WTC11 (cell line): ENCODE measurements around the gene IGLL5. TPM values are rescaled to one million over a fixed set of nuclear protein-coding genes. Genes with fewer than 3 reads are reported as not detected.

Source experiments
- ATAC-seq: fragments of 200-7000 bp; cut with Tn5 transposase; 2 replicates; pipeline ENCODE4 v1.10.0; 2021; ENCODE audit warnings: mild to moderate bottlenecking, moderate library complexity
- CTCF ChIA-PET: fragments of 300-600 bp; sonication (Branson Sonifier 250); formaldehyde crosslinking; loops from one replicate; lab custom pipeline; 2021; ENCODE audit warnings: antibody characterized with exemption; lab: Charles Lee
- POLR2A ChIA-PET: fragments of 350-600 bp; sonication (Branson Sonifier 250); formaldehyde crosslinking; loops from one replicate; lab custom pipeline; 2021; ENCODE audit warnings: antibody characterized with exemption; lab: Charles Lee
- DNase-seq: peaks from one replicate; pipeline ENCODE4 v3.0.0; 2021; ENCODE audit warnings: low spot score
- H3K27ac Mint-ChIP-seq: 2 replicates; pipeline ENCODE4 v1.8.0; 2021; ENCODE audit warnings: mixed read lengths
- H3K27me3 Mint-ChIP-seq: 2 replicates; pipeline ENCODE4 v1.8.0; 2021; ENCODE audit warnings: low read depth, mild to moderate bottlenecking, moderate library complexity, mixed read lengths
- H3K36me3 Mint-ChIP-seq: 2 replicates; pipeline ENCODE4 v1.8.0; 2021; ENCODE audit warnings: mixed read lengths
- H3K4me1 Mint-ChIP-seq: 2 replicates; pipeline ENCODE4 v1.8.0; 2022; ENCODE audit warnings: mixed read lengths
- H3K4me3 Mint-ChIP-seq: 2 replicates; pipeline ENCODE4 v1.8.0; 2021; ENCODE audit warnings: mild to moderate bottlenecking, moderate library complexity, mixed read lengths
- H3K9me3 Mint-ChIP-seq: 2 replicates; pipeline ENCODE4 v1.8.0; 2021; ENCODE audit warnings: mixed read lengths
- CREB1 ChIP-seq: sonication (generic); formaldehyde crosslinking; IDR thresholded peaks from 2 replicates; pipeline ENCODE4 v1.8.0; 2023; ENCODE audit warnings: mild to moderate bottlenecking, missing genetic modification reagents
- CREM ChIP-seq: sonication (generic); formaldehyde crosslinking; IDR thresholded peaks from 2 replicates; pipeline ENCODE4 v1.8.1; 2022; ENCODE audit warnings: mild to moderate bottlenecking, missing genetic modification reagents, moderate library complexity
- GRHL2 ChIP-seq: fragments of 250-450 bp; sonication (Bioruptor Pico); IDR thresholded peaks from 2 replicates; pipeline ENCODE4 v1.8.0; 2022; ENCODE audit warnings: mild to moderate bottlenecking, moderate library complexity; ENCODE audit not compliant: insufficient replicate concordance, severe bottlenecking
- JUN ChIP-seq: sonication (generic); formaldehyde crosslinking; IDR thresholded peaks from 2 replicates; pipeline ENCODE4 v1.8.0; 2023; ENCODE audit warnings: mild to moderate bottlenecking, missing genetic modification reagents
- NFYB ChIP-seq: sonication (generic); formaldehyde crosslinking; conservative IDR thresholded peaks from 2 replicates; pipeline ENCODE4 v1.8.0; 2022; ENCODE audit warnings: low read depth, missing genetic modification reagents
- NR1H2 ChIP-seq: sonication (generic); formaldehyde crosslinking; IDR thresholded peaks from 2 replicates; pipeline ENCODE4 v1.9.0; 2021; ENCODE audit warnings: mild to moderate bottlenecking, moderate library complexity, missing genetic modification reagents
- OVOL2 ChIP-seq: fragments of 250-450 bp; sonication (Bioruptor Pico); IDR thresholded peaks from 2 replicates; pipeline ENCODE4 v1.9.0; 2021; ENCODE audit warnings: mild to moderate bottlenecking, borderline replicate concordance
- PRRX2 ChIP-seq: fragments of 250-450 bp; sonication (Bioruptor Pico); IDR thresholded peaks from 2 replicates; pipeline ENCODE4 v1.8.0; 2021; ENCODE audit warnings: mild to moderate bottlenecking
- SOX15 ChIP-seq: fragments of 250-450 bp; sonication (Bioruptor Pico); IDR thresholded peaks from 2 replicates; pipeline ENCODE4 v1.9.0; 2021; ENCODE audit warnings: mild to moderate bottlenecking
- SP1 ChIP-seq: sonication (generic); formaldehyde crosslinking; conservative IDR thresholded peaks from 2 replicates; pipeline ENCODE4 v1.8.1; 2022; ENCODE audit warnings: missing genetic modification reagents
- ZNF138 ChIP-seq: sonication (generic); formaldehyde crosslinking; conservative IDR thresholded peaks from 2 replicates; pipeline ENCODE4 v1.8.1; 2022; ENCODE audit warnings: mild to moderate bottlenecking, moderate library complexity, missing genetic modification reagents
- total RNA-seq: library from RNA; stranded (reverse); gene quantifications from 3 replicates; pipeline ENCODE4 v1.2.3, GENCODE V29; 2021
- TF ChIP-seq, protein P1 (sequence below): fragments of 250-450 bp; sonication (Bioruptor Pico); IDR thresholded peaks from 2 replicates; pipeline ENCODE4 v1.9.0; 2021; ENCODE audit warnings: mild to moderate bottlenecking, borderline replicate concordance
- TF ChIP-seq, protein P2 (sequence below): sonication (generic); formaldehyde crosslinking; IDR thresholded peaks from 2 replicates; pipeline ENCODE4 v1.8.1; 2022; ENCODE audit warnings: low read depth, mild to moderate bottlenecking, moderate library complexity, missing genetic modification reagents, borderline replicate concordance
- TF ChIP-seq, protein P3 (sequence below): sonication (generic); formaldehyde crosslinking; IDR thresholded peaks from 2 replicates; pipeline ENCODE4 v1.8.1; 2023; ENCODE audit warnings: mild to moderate bottlenecking, moderate library complexity, missing genetic modification reagents
- TF ChIP-seq, protein P4 (sequence below): sonication (generic); formaldehyde crosslinking; IDR thresholded peaks from 2 replicates; pipeline ENCODE4 v1.8.0; 2022; ENCODE audit warnings: mild to moderate bottlenecking, missing genetic modification reagents
- TF ChIP-seq, protein P5 (sequence below): sonication (generic); formaldehyde crosslinking; IDR thresholded peaks from 2 replicates; pipeline ENCODE4 v1.8.1; 2022; ENCODE audit warnings: missing genetic modification reagents, borderline replicate concordance

The IGLL5 gene
- total RNA-seq, 1 experiment from 2014 or later, result not detected

DNA sequence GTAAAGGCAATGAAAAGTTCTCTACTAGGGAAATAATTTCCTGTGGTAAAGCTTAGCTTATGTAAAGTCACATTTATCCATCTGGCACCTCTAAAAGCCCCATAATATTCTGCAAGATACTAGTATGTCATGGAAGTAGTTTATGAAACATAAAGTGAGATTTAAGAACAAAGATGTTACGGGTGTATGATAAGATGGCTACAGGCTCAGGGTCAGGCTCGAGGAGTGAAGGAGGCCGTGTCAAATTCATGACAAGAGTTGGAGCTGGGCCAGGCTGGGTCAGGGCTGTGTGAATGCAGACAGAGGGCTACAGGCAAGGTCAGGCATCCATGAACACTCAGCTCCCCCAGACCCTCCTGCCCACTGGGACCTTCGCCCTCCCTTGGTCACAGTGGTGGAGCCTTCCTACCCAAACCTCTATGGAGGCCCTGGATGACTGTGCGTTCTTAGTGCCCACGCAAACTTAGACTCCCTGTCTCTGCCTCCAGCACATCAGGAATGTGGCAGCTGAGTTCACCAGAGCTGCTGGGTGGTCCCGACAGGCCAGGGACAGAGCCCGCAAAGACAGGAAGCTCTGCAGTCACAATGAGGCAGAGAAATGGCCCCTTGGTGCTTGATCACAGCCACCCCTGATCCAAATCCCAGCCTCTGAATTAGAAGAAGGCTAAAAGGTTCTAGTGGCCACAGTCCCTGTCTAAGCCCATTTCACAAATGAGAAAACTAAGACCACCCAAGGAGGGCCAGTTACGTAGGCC lies 14.8 kb downstream of the IGLL5 start:
- peaks cover 67% of the 10 kb centered on the region for H3K27me3 Mint-ChIP-seq
- peak; percentile 34 for DNase-seq
- H3K4me3 Mint-ChIP-seq, result no peak overlapping the region
- no peak for TF ChIP-seq PRRX2 (CRISPR knock-in tag)
- no peak for TF ChIP-seq CREB1
- TF ChIP-seq, protein P1, sequence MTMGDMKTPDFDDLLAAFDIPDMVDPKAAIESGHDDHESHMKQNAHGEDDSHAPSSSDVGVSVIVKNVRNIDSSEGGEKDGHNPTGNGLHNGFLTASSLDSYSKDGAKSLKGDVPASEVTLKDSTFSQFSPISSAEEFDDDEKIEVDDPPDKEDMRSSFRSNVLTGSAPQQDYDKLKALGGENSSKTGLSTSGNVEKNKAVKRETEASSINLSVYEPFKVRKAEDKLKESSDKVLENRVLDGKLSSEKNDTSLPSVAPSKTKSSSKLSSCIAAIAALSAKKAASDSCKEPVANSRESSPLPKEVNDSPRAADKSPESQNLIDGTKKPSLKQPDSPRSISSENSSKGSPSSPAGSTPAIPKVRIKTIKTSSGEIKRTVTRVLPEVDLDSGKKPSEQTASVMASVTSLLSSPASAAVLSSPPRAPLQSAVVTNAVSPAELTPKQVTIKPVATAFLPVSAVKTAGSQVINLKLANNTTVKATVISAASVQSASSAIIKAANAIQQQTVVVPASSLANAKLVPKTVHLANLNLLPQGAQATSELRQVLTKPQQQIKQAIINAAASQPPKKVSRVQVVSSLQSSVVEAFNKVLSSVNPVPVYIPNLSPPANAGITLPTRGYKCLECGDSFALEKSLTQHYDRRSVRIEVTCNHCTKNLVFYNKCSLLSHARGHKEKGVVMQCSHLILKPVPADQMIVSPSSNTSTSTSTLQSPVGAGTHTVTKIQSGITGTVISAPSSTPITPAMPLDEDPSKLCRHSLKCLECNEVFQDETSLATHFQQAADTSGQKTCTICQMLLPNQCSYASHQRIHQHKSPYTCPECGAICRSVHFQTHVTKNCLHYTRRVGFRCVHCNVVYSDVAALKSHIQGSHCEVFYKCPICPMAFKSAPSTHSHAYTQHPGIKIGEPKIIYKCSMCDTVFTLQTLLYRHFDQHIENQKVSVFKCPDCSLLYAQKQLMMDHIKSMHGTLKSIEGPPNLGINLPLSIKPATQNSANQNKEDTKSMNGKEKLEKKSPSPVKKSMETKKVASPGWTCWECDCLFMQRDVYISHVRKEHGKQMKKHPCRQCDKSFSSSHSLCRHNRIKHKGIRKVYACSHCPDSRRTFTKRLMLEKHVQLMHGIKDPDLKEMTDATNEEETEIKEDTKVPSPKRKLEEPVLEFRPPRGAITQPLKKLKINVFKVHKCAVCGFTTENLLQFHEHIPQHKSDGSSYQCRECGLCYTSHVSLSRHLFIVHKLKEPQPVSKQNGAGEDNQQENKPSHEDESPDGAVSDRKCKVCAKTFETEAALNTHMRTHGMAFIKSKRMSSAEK (CRISPR knock-in tag), result no peak
- TF ChIP-seq NFYB (CRISPR knock-in tag), result no peak
- TF ChIP-seq, protein P2, sequence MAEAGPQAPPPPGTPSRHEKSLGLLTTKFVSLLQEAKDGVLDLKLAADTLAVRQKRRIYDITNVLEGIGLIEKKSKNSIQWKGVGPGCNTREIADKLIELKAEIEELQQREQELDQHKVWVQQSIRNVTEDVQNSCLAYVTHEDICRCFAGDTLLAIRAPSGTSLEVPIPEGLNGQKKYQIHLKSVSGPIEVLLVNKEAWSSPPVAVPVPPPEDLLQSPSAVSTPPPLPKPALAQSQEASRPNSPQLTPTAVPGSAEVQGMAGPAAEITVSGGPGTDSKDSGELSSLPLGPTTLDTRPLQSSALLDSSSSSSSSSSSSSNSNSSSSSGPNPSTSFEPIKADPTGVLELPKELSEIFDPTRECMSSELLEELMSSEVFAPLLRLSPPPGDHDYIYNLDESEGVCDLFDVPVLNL, result no peak
- TF ChIP-seq SP1, result no peak
- no peak for TF ChIP-seq CREM (CRISPR knock-in tag)
- TF ChIP-seq GRHL2, result no peak
- TF ChIP-seq ZNF138 (CRISPR knock-in tag), result no peak
- TF ChIP-seq, protein P3, sequence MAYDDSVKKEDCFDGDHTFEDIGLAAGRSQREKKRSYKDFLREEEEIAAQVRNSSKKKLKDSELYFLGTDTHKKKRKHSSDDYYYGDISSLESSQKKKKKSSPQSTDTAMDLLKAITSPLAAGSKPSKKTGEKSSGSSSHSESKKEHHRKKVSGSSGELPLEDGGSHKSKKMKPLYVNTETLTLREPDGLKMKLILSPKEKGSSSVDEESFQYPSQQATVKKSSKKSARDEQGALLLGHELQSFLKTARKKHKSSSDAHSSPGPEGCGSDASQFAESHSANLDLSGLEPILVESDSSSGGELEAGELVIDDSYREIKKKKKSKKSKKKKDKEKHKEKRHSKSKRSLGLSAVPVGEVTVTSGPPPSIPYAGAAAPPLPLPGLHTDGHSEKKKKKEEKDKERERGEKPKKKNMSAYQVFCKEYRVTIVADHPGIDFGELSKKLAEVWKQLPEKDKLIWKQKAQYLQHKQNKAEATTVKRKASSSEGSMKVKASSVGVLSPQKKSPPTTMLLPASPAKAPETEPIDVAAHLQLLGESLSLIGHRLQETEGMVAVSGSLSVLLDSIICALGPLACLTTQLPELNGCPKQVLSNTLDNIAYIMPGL (CRISPR knock-in tag), result no peak
- TF ChIP-seq, protein P4, sequence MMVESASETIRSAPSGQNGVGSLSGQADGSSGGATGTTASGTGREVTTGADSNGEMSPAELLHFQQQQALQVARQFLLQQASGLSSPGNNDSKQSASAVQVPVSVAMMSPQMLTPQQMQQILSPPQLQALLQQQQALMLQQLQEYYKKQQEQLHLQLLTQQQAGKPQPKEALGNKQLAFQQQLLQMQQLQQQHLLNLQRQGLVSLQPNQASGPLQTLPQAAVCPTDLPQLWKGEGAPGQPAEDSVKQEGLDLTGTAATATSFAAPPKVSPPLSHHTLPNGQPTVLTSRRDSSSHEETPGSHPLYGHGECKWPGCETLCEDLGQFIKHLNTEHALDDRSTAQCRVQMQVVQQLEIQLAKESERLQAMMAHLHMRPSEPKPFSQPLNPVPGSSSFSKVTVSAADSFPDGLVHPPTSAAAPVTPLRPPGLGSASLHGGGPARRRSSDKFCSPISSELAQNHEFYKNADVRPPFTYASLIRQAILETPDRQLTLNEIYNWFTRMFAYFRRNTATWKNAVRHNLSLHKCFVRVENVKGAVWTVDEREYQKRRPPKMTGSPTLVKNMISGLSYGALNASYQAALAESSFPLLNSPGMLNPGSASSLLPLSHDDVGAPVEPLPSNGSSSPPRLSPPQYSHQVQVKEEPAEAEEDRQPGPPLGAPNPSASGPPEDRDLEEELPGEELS (CRISPR knock-in tag), result peak; percentile 52; the same call in 1 of the 2 replicates
- TF ChIP-seq SOX15 (CRISPR knock-in tag), result no peak
- TF ChIP-seq, protein P5, sequence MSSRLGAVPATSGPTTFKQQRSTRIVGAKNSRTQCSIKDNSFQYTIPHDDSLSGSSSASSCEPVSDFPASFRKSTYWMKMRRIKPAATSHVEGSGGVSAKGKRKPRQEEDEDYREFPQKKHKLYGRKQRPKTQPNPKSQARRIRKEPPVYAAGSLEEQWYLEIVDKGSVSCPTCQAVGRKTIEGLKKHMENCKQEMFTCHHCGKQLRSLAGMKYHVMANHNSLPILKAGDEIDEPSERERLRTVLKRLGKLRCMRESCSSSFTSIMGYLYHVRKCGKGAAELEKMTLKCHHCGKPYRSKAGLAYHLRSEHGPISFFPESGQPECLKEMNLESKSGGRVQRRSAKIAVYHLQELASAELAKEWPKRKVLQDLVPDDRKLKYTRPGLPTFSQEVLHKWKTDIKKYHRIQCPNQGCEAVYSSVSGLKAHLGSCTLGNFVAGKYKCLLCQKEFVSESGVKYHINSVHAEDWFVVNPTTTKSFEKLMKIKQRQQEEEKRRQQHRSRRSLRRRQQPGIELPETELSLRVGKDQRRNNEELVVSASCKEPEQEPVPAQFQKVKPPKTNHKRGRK (CRISPR knock-in tag), result no peak
- 0 out of 2 replicates have a peak, but pooled peaks have one; percentile 34 for TF ChIP-seq OVOL2
- peak; percentile 60; the same call in 1 of the 2 replicates for TF ChIP-seq NR1H2 (CRISPR knock-in tag)
- TF ChIP-seq JUN (CRISPR knock-in tag), result no peak
- no peak overlapping the region for H3K27ac Mint-ChIP-seq
- H3K9me3 Mint-ChIP-seq, result peaks cover 6% of the 10 kb centered on the region; the same call in 1 of the 2 replicates
- POLR2A ChIA-PET, result no interaction called here
- H3K4me1 Mint-ChIP-seq, result no peaks in the 10 kb centered on the region
- CTCF ChIA-PET, result interaction anchor here (0.7 to 3.2 kb wide), 12 partner anchors 9 to 286 kb away, joined by 3 to 25 read pairs (median 6); no protein-coding TSS in a partner anchor
- peak; percentile 15; the same call in 1 of the 2 replicates for ATAC-seq
- no peaks in the 10 kb centered on the region for H3K36me3 Mint-ChIP-seq
